DMS79 treated with DMSO at 0.1 percent for 48 hours (cell line): ENCODE data around the gene DBF4B.

Source experiments
- DNase-seq: peaks from one replicate; lab custom pipeline; 2025; lab: John Stamatoyannopoulos, UW

Gene DBF4B

DNA sequence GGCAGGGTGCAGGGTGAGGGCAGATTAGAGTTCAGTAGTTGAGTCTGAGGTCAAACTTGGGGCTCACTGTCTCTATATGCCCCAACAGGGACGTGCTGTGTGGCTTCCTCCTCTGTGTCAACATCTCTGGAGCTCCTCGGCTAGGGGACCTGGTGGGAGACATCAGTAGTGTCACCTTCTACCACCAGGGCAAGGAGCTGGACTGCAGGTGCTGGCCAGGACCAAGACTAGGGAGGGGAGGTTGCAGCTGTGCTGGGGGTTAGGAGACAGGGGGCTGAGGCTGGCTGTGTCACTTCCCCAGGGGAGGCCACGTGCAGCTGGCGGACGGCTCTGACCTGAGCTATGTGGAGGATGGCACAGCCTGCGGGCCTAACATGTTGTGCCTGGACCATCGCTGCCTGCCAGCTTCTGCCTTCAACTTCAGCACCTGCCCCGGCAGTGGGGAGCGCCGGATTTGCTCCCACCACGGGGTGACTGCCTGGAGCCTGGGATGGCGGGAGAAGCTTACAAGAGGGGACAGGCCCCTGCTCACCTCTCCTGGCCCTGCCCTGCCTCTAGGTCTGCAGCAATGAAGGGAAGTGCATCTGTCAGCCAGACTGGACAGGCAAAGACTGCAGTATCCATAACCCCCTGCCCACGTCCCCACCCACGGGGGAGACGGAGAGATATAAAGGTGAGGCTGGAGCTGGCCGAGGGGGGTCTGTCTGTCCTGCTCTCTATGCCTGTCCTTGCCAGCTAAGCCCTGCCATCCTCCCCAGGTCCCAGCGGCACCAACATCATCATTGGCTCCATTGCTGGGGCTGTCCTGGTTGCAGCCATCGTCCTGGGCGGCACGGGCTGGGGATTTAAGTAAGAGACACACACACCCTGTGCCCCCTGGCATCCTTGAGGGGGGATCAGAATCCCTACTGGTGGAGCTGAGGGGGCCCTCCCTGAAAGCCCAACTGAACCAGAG lies 69.2 kb downstream of the DBF4B start:
- DNase-seq = no peak

DNA sequence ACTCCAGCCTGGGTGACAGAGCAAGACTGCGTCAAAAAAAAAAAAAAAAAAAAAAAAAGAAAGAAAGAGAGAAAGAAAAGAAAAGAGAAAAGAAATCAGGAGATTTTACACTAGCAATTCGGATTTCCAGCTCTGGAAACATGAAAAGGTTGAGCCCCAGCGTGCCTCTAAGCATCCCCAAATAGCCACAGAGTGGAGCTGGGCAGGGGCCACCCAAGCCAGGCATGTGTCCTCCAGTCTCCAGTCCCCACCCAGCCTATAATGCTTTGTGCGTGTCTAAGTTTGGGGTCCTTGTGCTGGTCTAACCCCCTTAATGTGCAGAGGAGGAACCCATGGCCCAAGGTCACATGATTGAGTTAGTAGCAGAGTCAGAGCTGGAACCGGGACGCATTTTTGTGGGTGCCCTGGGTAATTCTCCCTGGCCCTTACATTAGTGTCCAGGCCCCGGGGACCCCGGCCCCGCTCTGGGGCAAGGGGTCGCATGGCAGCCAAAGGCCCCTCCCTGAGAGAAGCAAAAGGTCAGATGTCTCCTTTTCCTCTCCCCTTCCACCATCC lies 70.3 kb downstream of the DBF4B start:
- no peak for DNase-seq

DNA sequence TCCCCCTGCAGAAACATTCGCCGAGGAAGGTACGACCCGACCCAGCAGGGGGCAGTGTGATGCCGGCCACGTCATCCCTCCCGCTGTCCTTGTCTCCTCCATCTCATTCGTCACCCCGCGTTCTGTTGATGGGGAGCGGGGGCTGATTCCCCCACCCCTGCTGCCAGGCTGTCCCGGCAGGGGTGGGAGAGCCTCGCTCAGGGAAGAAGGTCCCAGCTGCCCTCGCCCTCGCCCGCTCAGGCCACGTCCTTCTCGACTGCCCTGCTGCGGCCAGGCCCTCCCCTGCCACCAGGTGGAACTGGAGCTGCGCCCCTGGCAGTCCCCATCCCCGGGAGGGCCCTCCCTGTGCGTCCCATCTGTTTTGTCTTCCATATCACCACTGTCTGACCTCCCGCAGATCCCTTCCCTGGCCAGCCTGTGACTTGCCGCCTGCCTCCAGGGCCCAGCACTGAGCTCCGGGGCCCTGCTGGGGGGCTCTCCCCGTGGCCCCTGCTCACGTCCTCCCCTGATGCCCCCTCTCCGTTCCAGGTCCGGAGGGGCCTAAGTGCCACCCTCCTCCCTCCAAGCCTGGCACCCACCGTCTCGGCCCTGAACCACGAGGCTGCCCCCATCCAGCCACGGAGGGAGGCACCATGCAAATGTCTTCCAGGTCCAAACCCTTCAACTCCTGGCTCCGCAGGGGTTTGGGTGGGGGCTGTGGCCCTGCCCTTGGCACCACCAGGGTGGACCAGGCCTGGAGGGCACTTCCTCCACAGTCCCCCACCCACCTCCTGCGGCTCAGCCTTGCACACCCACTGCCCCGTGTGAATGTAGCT lies 71.0 kb downstream of the DBF4B start:
- DNase-seq = peak; percentile 28

DNA sequence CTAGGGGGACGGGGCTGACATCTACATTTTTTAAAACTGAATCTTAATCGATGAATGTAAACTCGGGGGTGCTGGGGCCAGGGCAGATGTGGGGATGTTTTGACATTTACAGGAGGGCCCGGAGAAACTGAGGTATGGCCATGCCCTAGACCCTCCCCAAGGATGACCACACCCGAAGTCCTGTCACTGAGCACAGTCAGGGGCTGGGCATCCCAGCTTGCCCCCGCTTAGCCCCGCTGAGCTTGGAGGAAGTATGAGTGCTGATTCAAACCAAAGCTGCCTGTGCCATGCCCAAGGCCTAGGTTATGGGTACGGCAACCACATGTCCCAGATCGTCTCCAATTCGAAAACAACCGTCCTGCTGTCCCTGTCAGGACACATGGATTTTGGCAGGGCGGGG lies 71.7 kb downstream of the DBF4B start:
- DNase-seq = no peak

DNA sequence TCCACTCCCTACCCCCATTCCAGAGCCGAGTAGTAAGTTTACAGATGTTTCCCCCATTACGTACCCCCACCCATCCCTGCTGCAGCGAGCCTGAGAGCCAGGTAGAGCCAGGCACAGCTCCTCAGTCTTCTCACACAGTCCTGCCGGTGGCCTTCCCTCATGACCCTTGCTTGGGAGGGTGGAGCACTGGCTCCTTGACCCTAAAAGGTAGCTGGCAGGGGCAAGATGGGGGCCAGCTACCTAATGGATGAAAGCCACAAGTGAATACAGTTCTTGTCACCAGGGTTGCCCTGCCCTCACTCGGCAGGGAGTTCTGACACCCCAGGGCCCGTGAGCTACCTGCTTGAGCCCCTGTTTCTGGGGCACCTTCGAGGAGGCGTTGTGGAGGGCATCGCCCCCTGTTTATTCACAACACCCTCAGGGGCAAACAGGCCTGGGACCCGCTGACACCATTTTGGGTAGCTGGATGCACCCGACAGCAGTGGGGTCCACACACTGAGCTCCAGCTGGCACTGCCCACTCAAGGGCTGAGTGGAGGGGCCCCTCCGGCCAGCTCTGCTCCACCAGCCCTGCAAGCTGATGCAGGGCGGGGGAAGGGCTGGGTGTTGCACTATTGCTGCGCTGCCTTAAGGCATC lies 72.5 kb downstream of the DBF4B start:
- DNase-seq = no peak

DNA sequence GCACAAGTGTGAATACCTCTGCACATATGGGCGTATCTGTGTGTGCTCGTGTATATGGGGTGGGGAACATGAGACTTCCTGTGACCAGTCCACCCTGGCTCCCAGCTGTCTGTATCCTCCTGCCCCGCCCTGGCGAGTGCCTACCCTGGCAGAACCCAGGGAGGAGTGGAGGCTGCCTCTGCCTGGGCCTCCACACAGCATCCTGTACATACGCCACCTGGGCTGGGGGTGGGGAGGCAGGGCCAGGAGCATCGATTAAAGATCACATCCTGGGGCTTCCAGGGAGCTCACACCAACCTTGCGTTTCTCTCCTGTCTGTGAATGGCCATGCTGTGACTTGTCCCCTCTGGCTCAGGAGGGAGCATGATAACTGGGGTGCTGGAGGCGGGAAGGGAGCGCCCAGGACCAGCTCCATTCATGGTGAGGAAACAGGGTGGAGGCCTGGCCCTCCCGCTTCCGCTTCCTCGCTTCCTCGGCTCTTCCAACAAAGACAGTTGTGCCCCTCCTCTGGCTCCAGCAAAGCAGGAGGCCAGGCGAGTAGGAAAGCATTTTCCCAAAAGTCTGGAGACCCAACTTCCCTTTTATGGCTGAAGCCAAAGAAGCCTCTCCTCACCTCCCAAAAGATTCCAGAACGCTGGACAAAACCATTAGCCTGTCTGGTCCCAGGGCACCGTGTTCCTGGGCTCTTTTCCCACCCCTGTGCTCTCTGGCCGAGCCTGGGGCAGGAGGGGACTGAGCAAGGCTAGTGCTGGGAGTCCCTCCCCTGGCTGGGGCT lies 73.3 kb downstream of the DBF4B start:
- no peak for DNase-seq

DNA sequence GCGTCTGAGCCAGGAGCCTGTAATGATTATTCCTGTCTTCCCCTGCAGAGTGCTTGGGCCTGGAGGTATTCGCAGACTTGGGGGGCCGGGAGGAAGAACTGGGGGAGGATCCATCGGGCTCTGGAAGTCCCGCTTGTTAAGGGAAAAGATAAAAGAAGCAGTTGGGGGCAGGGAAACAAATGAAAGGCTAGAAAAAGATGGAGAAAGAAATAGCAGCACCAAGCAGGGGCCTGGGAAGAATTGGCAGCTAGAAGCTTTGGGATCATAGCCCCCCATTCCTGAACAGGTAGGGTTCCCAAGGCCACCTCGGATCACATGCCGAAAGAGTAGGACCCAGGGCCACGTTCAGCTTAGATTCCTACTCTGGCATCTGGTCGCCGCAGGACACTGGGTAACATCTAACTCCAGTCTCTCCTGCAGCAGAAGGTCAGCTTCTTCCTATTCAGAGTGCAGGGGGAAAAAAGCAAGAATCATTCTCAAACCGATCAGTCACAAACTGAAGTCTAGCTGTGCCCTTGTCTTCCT lies 73.9 kb downstream of the DBF4B start:
- no peak for DNase-seq

DNA sequence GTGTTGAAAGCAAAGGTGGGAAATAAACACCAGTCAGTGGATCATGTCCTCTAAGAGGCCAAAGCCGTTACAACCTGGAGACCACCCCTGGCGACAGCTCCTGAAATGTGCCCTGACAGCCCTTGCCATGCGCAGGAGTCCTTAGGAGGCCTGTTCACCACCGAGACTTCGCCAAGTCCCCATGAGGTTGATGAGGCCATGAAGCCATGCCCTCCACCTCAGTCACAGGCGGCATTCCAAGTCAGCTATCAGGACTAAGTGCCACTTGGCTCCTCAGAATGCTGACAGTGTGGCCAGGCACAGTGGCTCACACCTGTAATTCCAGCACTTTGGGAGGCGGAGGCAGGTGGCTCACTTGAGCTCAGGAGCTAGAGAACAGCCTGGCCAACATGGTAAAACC lies 77.5 kb downstream of the DBF4B start:
- peak; percentile 81 for DNase-seq

DNA sequence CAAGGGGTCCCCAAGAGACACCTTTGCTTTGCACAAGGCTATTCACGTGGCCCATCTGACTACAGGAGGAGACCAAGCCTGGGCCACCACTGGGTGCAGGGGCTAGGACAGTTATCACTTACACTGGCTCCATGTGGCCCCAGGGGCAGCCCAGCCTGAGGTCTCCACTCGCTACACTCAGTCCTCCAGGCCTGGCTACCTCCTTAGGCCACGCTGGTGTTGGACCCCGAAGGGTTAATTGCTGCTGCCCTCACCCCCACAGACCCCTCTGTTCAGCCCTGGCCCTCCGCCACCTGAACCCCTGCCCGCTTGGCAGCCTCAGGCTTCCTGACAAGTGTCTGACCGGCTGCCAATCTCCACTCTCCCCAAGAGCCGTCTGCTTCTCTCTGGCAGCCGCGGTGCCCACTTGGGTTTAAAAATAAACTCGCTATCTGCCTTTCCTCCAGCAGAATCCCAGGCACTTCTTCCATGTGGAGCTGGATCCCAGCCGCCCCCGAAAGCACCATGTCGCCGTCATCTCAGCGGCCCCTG lies 78.2 kb downstream of the DBF4B start:
- DNase-seq = peak; percentile 74

DNA sequence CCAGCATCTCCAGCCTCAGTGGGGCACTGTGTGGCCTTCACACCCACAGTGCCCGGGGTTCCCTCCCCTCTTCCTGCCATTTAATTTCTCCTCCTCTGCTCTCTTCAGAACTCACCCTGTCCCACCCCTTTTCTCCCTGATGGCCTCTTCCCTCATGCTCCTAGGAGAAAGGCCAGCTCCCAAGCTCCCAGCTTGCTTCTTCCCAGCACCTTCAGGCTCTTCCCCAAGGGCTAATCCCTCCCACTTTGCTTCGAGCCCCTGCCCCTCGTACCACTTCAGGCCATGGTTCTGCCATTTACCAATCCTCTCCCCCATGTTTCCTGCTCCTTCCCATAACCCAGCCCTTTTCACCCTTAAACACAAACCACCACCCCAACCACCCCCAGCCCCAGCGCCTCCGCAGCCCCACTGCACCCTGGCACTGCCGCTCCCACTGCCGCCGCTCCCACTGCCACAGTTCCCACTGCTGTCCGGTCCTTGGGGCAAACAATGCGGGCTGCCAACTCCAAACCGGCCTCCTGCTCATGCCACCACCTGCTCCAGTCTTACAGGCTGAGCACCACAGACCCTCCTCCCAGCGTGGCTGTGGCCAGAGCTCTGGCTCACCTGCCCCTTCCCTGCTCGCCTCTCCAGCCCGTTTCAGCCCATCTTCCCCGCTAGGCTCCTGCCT lies 78.9 kb downstream of the DBF4B start:
- peak; percentile 25 for DNase-seq

DNA sequence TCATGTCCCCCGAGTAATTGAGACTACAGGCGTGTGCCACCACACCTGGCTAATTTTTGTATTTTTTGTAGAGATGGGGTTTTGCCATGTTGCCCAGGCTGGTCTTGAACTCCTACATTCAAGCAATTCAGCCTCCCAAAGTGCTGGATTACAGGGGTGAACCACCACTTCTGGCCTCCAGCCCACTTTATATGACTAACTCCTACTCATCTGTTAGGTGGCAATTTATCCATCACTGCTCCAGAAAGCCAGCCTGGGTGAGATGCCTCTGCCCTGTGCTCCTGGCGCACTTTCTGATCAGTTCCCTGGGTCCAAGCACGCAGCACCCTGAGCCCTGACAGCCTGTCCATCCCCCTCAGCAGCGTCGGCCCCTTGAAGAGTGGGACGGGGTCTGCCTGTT lies 79.7 kb downstream of the DBF4B start:
- no peak for DNase-seq

DNA sequence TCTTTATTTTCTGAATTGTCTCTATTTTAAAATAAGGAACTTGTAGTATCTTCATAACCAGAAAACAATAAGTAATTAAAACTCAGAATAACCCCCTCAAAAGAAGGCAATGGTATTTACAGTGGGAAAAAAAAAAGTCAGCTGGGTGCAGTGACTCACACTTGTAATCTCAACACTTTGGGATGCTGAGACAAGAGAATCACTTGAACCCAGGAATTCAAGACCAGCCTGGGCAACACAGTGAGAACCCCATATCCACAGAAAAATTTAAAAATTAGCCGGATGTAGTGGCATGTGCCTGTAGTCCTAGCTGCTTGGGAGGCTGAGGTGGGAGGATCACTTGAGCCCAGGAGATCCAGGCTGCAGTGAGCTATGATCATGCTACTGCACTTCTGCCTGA lies 83.8 kb downstream of the DBF4B start:
- no peak for DNase-seq

DNA sequence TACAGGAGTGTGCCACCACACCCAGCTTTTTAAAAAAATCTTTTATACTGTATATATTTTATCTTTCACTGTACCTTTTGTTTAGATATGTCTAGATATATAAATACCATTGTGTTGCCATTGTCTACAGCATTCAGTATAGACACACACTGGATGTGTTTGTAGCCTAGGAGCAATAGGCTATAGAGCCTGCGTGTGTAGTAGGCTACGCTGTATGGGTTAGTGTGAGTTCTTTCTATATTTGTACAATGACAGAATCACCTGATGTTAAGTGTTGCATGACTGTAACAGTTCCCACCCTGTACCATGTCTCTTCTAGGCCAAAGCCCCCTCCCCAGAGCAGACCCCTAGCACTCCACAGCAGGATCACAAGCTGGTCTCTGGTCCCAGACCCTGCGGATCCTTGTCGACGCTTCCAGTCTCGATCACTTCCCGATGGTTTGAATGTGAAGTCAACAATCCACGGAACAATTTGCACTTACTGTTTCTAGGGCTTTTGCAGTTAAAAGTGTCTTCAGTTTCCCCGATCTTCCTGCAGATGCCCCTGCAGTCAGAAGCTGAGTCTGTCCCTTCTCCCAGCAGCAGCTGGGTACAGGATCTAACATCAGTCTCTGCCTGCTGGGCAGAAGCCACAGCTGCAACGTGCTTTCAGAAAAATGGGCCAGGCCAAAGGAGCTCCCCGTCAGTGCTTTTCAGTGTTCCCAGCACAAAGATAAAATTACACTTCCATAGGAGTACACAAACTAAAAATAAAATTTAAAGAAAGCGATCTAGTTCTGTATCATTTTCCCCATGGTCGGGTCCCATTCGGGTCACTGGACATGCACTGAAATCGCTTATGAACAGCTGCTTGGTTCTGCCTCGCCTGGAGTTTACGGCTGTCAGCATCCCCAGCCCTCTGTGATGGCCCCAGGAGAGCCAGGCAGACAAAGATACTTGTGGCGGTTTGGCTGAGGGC lies 85.7 kb downstream of the DBF4B start:
- no peak for DNase-seq

DNA sequence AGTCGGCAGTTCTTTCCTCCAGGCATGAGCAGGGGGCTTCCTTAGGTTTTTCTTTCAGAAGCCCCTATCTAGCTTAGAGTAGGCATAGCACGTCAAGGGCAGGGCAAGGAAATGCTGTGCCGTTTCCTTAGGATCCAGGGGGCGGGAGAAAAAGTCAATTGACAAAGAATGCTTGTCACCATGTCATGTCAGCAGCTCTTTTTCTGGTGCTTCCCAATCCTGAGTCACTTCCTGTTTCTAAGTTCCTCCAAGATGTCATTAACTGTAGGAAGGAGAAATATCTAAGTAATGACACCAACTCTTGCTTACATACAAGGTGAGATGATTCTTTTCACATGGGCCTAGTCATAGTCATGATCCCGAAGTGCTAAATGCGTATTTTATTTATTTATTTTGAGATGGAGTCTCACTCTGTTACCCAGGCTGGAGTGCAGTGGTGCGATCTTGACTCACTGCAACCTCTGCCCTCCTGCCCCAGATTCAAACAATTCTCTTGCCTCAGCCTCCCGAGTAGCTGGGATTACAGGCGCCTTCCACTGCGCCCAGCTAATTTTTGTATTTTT lies 86.5 kb downstream of the DBF4B start:
- no peak for DNase-seq

DNA sequence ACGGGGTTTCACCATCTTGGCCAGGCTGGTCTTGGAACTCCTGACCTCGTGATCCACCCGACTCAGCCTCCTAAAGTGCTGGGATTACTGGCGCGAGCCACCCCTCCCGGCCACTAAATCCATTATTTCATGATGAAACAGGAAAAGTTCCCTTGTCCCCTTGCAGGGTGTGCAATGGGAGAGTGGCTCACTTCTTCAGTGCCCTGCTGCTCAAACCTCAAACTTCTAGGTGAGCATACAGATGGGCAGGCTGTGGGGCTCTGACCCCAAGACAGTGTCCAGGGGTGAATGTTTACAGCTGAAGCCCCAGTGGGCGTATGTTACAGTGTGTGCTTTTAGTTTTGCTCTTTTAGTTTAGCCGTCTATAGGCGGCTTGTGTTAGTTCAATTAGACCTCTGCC lies 87.0 kb downstream of the DBF4B start:
- DNase-seq = no peak

DNA sequence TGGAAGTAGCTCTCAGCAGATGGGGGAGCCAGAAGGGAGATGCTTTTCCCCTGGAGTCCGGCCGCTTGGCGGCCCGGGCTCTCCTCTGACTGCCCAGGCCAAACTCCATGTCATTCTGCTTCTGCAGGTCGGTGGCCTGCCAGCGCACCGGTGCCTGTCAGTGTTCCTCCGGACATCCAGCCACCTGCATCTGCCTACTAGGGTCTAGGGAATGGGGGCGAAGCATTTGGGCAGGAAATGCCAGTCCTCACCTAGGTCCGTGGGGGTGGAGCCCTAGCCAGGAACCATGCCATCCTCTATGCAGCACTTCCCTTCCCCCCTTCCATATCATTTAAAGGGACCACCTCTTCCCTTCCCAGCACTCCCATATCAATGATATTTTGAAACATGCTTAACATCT lies 87.5 kb downstream of the DBF4B start:
- no peak for DNase-seq

DNA sequence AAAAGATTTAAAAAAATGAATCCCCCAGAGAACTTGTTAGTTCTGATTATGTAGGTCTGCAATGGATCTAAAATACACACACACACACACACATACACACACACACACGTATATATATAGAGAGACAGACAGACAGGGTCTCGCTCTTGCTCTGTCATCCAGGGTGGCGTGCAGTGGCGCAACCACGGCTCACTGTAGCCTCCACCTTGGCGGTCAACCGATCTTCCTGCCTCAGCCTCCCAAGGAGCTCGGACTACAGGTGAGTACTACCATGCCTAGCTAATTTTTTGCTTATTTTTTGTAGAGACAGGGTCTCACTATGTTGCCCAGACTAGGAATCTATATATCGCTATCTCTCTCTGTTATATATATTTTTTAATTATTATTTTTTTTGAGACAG lies 88.3 kb downstream of the DBF4B start:
- no peak for DNase-seq

DNA sequence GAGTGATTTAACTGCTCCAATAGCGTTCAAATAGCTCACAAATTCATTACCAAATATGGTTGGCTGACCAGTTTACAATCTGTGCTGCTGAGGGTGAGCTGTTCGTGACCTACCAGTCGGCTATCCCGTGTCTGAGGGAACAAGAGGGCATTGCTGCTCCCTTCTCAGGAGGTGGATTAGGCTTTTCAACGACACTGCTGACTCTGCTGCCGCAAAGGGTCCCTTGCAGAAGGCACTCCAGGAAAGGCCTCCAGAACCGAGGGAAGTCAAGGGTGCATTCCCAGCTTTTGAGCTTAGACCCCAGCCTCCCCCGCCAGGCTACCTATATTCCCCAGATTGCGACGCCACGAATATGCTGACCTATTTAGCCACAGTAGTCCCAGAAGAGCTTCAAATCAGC lies 89.3 kb downstream of the DBF4B start:
- no peak for DNase-seq

DNA sequence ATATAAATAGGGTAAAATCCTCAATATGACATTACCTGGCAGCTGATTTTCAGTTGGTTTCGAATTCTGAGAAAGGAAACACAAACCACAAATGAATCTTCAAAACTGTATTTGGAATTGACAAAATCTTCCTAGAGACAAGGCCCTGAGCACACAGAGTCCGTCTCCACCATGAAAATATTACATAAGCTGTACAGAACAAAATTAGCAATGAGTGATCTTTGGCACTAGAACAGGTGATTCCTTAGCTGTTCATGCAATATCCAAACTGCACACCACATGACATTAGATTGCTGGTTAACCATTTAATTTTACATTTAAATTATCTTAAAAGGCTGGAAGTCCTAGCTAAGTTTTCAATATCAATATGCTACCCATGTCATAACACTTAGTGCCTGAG lies 89.9 kb downstream of the DBF4B start:
- no peak for DNase-seq
